Nephron progenitor cell (in vitro differentiated cells): ENCODE data around the gene CAMTA1.
A peak's percentile ranks its signal among the peaks of the same experiment; 100 is the strongest.

Experiments used
- DNase-seq: peaks from one replicate; pipeline ENCODE4 v3.0.0; 2021
- H3K27ac Mint-ChIP-seq: 2 replicates; pipeline ENCODE4 v1.8.0; 2021; ENCODE audit warnings: mild to moderate bottlenecking, moderate library complexity, mixed read lengths
- H3K27me3 Mint-ChIP-seq: 2 replicates; pipeline ENCODE4 v1.8.0; 2021; ENCODE audit warnings: mild to moderate bottlenecking, low read depth, mixed read lengths; ENCODE audit not compliant: poor library complexity
- H3K36me3 Mint-ChIP-seq: 2 replicates; pipeline ENCODE4 v1.8.0; 2021; ENCODE audit warnings: low read depth, mixed read lengths
- H3K4me1 Mint-ChIP-seq: 2 replicates; pipeline ENCODE4 v1.8.0; 2021; ENCODE audit warnings: mixed read lengths
- H3K4me3 Mint-ChIP-seq: 2 replicates; pipeline ENCODE4 v1.8.0; 2021; ENCODE audit warnings: mild to moderate bottlenecking, moderate library complexity, mixed read lengths
- H3K9me3 Mint-ChIP-seq: 2 replicates; pipeline ENCODE4 v1.8.0; 2021; ENCODE audit warnings: mild to moderate bottlenecking, moderate library complexity, mixed read lengths
- TF ChIP-seq, protein P1 (sequence below): fragments of 200-600 bp; sonication (generic); IDR thresholded peaks from 2 replicates; pipeline ENCODE4 v1.5.0; 2021; ENCODE audit warnings: antibody characterized with exemption

The CAMTA1 gene

DNA sequence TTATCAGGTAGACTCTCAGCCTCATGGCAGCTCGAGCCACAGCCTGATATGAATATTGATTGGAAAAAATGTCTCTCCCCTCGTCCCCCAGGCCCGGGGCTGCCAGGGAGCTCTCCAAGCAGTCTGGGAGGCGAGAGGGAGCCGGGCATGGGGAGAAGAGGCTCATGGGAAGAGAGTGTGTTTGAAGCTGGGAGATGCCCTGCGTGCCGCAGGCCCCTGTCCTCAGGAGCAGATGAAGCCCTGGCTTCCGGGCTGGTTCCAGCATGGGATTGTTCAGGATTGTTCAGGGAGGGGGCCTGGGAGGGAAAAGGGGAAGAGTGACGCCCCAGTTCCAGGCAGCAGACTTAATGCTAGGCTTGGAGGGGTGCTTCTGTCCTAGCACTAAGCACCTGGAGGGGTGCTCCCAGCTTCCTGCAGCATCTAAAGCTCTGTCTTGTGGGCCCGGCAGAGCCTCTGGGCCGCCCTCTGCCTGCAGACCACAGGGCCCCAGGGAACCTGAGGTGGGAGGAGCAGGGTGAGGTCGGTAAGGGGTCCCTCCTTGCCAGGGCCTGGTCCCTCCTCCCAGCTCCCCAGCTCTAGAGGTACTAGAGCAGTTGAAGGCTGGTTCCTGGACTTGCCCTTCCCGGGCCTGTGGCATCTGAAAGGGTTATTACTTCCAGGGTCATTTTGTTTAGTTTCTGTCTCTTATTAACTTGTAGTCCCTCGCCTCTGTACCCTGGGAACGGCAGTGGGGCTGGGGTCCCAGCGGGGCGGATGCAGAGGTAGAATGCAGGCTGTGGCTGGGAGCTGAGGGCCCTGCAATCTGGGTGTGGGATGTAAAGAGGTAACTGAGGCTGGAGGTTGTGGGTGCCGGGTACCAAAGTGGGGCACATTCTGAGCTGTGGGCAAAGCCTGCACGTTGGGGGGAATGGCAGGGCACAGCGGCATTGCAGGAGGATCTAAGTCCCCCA is 651.1 kb downstream of the CAMTA1 start:
- TF ChIP-seq, protein P1, sequence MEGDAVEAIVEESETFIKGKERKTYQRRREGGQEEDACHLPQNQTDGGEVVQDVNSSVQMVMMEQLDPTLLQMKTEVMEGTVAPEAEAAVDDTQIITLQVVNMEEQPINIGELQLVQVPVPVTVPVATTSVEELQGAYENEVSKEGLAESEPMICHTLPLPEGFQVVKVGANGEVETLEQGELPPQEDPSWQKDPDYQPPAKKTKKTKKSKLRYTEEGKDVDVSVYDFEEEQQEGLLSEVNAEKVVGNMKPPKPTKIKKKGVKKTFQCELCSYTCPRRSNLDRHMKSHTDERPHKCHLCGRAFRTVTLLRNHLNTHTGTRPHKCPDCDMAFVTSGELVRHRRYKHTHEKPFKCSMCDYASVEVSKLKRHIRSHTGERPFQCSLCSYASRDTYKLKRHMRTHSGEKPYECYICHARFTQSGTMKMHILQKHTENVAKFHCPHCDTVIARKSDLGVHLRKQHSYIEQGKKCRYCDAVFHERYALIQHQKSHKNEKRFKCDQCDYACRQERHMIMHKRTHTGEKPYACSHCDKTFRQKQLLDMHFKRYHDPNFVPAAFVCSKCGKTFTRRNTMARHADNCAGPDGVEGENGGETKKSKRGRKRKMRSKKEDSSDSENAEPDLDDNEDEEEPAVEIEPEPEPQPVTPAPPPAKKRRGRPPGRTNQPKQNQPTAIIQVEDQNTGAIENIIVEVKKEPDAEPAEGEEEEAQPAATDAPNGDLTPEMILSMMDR, result no peak
- Mint-ChIP-seq H3K4me3 (no peak overlapping the region), H3K9me3 (no peaks in the 10 kb centered on the region), H3K27ac (no peak overlapping the region), H3K4me1 (peaks cover 46% of the 10 kb centered on the region), H3K27me3 (peaks cover 9% of the 10 kb centered on the region), H3K36me3 (no peaks in the 10 kb centered on the region)
- DNase-seq, result no peak

DNA sequence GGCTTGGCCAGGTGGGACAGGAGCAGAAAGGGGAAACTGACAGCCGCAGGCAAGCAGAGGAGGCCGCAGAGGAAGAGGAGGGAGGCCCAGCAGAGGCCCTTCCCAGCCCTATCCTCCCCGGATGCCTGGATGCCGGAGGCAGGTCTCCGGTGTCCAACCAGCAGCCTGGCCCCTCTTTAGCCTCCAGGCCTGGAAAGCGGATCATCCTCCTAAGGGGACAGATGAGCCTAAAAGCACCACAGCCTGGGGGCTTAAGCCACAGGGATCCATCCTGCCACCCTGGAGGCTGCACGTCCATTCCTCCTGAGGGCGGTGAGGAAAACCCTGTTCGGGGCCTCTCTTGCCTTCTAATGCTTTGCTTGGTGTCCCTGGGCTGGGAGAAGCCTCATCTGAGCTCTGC is 651.8 kb downstream of the CAMTA1 start:
- no peaks in the 10 kb centered on the region for H3K36me3 Mint-ChIP-seq
- no peaks in the 10 kb centered on the region for H3K9me3 Mint-ChIP-seq
- peaks cover 41% of the 10 kb centered on the region for H3K4me1 Mint-ChIP-seq
- no peak overlapping the region for H3K4me3 Mint-ChIP-seq
- TF ChIP-seq, protein P1, result no peak
- peak overlapping the region; percentile 76 for H3K27ac Mint-ChIP-seq
- H3K27me3 Mint-ChIP-seq, result peaks cover 5% of the 10 kb centered on the region
- DNase-seq, result no peak

DNA sequence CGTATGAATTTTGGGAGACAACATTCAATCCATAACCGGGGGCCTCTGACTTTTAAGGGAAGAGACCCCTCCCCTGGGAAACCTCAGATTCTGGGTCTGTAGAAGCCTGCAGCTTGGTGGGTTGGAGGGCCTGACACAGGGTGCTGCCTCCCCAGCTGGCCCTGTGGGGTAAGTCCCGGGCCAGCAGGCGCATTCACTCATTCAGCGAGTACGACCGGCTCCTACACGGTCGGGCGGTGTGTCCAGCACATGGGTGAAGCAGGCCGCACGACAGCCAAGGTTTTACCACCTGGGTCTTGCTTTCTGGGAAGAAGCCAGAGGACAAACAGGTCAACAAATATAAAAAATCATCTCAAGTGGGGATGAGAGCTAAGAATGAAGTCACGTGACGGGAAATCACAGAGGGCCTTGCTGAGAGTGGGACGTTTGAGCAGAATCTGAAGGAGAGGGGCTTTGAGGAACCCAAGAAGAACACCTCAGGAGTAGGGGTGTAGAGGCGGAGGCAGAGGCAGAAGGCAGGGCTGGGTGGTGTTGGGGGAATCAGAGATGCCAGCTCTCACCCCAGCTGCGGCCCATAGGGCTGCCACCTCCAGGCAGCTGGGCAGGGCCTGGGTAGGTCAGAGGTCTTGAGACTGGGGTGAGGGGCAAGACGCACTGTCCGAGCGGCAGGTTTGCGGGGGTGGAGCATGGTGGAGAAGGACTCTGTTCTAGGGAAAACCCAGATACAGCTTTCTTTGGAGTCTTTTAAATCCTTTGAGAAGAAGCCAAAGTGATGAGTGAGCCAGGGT is 652.5 kb downstream of the CAMTA1 start:
- H3K36me3 Mint-ChIP-seq, result no peaks in the 10 kb centered on the region
- peaks cover 5% of the 10 kb centered on the region for H3K27me3 Mint-ChIP-seq
- peaks cover 33% of the 10 kb centered on the region for H3K4me1 Mint-ChIP-seq
- peak overlapping the region; percentile 76 for H3K27ac Mint-ChIP-seq
- no peak for DNase-seq
- H3K4me3 Mint-ChIP-seq, result no peak overlapping the region
- TF ChIP-seq, protein P1, result no peak
- no peaks in the 10 kb centered on the region for H3K9me3 Mint-ChIP-seq

DNA sequence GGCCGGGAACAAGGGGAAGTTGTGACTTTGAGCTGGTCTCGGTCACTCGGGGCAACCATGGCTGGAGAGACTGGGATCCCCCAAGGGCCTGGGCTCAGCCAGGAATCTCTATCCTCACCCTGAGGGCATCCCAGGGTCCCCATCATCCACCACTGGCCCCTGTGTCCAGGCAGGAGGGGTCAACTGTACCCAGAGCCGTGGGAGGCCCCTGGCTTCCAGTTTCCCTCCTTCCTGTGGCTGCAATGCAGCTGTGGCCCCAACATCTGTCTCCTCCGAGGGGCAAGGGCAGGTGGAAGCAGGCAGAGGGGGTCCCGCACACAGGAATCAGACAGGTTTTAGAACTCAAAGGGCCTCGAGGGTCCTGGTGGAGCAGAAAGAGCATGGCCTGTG is 653.1 kb downstream of the CAMTA1 start:
- H3K36me3 Mint-ChIP-seq, result no peaks in the 10 kb centered on the region
- TF ChIP-seq, protein P1, result no peak
- no peak overlapping the region for H3K27ac Mint-ChIP-seq
- no peak overlapping the region for H3K4me3 Mint-ChIP-seq
- H3K27me3 Mint-ChIP-seq, result peaks cover 5% of the 10 kb centered on the region
- no peak for DNase-seq
- peaks cover 29% of the 10 kb centered on the region for H3K4me1 Mint-ChIP-seq
- H3K9me3 Mint-ChIP-seq, result no peaks in the 10 kb centered on the region

DNA sequence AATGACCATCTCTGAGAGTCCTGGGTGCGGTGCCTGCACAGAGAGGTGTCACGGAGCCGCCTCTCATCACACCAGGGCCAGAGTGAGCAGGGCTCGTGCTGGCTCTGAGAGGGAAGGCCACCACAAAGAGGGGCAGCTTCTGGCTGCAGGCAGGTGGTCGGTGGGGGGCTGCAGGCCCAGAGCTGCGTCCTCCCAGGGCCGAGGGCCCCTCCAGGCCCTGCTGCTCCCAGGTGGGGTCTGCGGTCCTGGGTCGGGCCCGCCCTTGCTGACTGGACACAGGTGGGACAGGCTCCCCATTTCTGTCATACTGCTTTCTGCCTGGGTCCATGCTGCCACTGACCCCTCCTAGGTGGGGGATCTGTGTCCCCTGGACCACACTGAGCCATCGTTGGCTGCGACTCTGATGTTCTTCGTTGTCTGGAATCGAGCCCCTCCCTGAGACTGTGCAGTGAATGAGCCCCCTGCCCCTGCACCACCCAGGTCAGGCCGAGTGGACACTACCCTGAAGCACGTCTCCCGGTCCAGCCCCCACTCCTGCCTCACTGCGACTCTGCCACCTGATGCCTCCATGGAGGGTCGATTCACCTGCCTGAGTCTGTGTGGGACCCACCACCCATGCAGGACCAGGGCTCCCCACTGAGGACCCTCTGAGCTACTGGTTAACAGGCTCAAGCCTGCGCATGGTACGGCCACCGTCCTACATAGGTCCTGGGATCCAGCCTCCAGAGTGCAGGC is 653.8 kb downstream of the CAMTA1 start:
- Mint-ChIP-seq H3K27ac (no peak overlapping the region), H3K4me1 (peaks cover 22% of the 10 kb centered on the region)
- DNase-seq, result no peak

More for the DNA sequence above, 653.8 kb downstream of the CAMTA1 start:
- no peaks in the 10 kb centered on the region for H3K36me3 Mint-ChIP-seq
- TF ChIP-seq, protein P1, result no peak
- peaks cover 5% of the 10 kb centered on the region for H3K27me3 Mint-ChIP-seq
- H3K4me3 Mint-ChIP-seq, result no peak overlapping the region
- H3K9me3 Mint-ChIP-seq, result no peaks in the 10 kb centered on the region
